Epidermal melanocyte (primary cell): ENCODE data around the gene TBCD.
"Not testable (repeated sequence)": the region's sequence is repeated elsewhere in the genome, so short reads cannot be mapped to it uniquely, and the experiment has no call there.

ENCODE experiments used
- DNase-seq: peaks from one replicate; pipeline ENCODE4 v3.0.0; 2011; ENCODE audit warnings: low spot score; ENCODE audit not compliant: insufficient read length

The TBCD gene

DNA sequence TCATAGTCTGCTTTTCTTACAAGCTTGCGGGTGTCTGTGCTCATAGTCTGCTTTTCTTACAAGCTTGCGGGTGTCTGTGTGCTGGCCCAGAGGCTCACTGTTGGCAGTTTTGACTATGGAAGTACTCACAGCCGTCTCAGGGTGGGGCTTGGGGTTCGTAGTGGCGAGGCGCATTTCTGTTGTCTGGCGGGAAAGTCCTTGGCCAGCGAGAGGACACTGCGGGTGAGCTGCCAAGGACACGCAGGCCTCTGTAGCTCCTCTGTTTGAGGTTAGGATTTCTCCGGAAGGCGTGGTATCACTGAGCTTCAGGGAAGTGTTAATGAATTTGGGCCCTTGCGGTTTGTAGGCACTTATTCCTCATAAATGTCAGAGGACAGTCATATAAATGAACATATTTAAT lies 13.5 kb downstream of the TBCD start:
- DNase-seq: no peak

DNA sequence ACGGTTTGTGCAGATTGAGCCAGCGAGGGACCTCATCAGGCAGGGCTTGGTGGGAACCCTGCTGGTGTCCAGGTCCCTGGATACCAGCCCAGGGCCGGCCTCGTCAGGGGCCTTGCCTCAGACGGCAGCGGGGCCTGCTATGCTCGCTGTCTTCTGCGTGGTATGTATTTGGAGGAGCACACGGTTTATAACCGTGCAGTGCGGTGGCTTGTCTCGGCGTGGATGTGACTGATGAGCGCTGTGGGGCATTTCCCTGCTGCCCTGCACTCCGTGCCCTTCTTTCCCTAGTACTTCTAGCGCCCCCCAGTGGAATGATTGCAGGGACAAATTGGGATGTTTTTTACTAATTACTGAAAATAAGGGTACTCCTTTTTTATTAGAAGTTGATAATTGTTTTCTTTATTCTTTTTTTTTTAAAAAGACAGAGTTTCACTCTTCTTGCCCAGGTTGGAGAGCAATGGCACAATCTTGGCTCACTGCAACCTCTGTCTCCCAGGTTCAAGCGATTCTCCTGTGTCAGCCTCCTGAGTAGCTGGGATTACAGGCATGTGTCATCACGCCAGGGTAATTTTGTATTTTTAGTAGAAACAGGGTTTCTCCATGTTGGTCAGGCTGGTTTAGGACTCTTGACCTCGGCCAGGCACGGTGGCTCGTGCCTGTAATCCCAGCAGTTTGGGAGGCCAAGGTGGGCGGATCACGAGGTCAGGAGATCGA lies 15.3 kb downstream of the TBCD start:
- peak; percentile 54 for DNase-seq

- DNase-seq: no peak
Observed at GRCh38 chr17:82769041-82769440, 17.2 kb downstream of the TBCD start.

GRCh38 chr17:82772026-82772425 lies 20.2 kb downstream of the TBCD start:
- DNase-seq: no peak

DNA sequence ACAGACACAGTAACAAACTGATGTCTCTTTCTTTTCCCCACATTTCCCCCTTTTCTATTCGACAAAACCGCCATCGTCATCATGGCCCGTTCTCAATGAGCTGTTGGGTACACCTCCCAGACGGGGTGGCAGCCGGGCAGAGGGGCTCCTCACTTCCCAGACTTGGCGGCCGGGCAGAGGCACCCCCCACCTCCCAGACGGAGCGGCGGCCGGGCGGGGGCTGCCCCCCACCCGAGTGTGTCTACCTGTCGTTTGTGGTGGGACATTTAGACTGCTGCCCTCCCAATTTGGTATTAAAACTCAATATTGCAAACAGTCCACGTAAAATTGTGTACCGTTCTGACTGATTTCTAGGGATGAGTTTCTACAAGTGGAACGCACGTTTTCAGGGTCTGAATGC lies 22.6 kb downstream of the TBCD start:
- DNase-seq: not testable (repeated sequence)

DNA sequence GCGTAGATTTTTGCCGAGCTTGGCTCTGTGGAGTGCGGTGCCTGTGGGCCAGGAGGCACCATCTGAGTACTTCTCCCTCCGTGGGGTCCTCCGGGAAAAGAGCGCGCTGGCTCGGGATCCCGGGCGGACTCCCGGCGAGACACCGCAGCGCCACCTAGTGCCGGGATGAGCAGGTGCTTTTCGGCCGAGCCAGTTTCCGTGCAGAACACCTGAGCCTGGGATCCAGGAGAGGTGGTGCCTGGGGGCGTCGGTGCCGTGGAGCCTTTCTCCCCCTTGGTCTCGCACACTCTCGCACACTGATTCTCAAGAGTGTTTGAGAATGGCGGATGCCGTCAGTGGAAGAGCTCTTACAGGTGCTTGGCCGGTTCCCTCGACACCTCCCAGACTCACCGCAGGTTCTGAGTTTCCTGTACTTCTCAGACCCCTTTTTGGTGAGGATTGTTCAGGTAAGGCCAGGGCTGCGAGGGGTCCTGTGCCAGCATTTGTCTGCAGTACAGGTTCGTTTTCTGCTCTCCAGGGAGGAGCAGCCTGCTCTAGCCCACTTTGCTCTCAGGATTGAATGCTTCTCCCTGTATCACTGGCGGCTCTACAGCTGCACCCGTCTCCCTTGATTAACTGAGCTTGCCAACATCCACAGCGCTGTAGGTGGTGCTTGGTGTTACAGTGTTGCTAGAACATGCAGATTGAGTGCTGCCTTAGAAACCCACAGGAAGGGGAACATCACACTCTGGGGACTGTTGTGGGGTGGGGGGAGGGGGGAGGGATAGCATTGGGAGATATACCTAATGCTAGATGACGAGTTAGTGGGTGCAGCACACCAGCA lies 23.3 kb downstream of the TBCD start:
- DNase-seq: peak; percentile 79

GRCh38 chr17:82776454-82776853 lies 24.6 kb downstream of the TBCD start:
- DNase-seq: no peak

DNA sequence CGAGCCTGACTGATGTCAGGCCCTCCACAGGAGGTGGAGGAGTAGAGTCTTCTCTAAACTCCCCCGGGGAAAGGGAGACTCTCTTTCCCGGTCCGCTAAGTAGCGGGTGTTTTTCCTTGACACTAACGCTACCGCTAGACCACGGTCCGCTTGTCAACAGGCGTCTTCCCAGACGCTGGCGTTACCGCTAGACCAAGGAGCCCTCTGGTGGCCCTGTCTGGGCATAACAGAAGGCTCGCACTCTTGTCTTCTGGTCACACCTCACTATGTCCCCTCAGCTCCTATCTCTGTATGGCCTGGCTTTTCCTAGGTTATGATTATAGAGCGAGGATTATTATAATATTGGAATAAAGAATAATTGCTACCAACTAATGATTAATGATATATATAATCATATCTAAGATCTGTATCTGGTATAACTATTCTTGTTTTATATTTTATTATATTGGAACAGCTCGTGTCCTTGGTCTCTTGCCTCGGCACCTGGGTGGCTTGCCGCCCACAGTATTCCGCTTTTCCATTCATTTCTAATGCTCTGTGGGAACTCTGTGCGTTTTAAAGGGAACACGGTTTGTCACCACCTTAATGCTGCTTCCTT lies 26.0 kb downstream of the TBCD start:
- DNase-seq: not testable (repeated sequence)

GRCh38 chr17:82779541-82779940 lies 27.7 kb downstream of the TBCD start:
- no peak for DNase-seq

DNA sequence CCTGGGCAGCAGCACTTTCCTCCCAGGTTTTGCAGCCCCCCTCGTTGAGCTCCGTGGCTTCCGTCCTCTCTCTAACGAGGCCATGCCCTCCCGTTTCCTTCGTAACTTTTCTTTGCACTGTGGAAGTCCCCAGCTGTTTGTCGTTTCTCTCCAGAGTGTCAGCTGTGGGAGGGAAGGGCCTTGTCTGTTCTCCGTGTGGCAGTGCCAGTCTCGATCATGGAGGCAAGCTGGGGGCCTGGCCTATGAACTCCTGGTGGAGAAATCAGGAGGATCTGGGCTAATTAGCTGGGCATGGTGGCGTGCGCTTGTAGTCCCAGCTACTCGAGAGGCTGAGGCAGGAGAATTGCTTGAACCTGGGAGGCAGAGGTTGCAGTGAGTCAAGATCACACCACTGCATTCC lies 28.3 kb downstream of the TBCD start:
- no peak for DNase-seq

- DNase-seq: no peak
Observed at GRCh38 chr17:82780971-82781893, 29.4 kb downstream of the TBCD start.

GRCh38 chr17:82781894-82782274 lies 30.0 kb downstream of the TBCD start:
- DNase-seq: peak; percentile 95

- DNase-seq: no peak
Observed at GRCh38 chr17:82782657-82783207, 30.9 kb downstream of the TBCD start.

- DNase-seq: no peak
Observed at GRCh38 chr17:82783498-82783897, 31.6 kb downstream of the TBCD start.

DNA sequence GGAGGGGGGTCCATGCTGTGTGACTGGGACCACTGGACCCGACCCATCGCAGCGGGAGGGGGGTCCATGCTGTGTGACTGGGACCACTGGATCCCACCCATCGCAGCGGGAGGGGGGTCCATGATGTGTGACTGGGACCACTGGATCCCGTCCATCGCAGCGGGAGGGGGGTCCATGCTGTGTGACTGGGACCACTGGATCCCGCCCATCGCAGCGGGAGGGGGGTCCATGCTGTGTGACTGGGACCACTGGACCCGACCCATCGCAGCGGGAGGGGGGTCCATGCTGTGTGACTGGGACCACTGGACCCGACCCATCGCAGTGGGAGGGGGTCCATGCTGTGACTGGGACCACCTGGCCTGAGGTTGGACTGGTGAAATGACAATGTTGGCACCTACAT lies 33.7 kb downstream of the TBCD start:
- not testable (repeated sequence) for DNase-seq

GRCh38 chr17:82786427-82786826 lies 34.6 kb downstream of the TBCD start:
- DNase-seq: no peak

DNA sequence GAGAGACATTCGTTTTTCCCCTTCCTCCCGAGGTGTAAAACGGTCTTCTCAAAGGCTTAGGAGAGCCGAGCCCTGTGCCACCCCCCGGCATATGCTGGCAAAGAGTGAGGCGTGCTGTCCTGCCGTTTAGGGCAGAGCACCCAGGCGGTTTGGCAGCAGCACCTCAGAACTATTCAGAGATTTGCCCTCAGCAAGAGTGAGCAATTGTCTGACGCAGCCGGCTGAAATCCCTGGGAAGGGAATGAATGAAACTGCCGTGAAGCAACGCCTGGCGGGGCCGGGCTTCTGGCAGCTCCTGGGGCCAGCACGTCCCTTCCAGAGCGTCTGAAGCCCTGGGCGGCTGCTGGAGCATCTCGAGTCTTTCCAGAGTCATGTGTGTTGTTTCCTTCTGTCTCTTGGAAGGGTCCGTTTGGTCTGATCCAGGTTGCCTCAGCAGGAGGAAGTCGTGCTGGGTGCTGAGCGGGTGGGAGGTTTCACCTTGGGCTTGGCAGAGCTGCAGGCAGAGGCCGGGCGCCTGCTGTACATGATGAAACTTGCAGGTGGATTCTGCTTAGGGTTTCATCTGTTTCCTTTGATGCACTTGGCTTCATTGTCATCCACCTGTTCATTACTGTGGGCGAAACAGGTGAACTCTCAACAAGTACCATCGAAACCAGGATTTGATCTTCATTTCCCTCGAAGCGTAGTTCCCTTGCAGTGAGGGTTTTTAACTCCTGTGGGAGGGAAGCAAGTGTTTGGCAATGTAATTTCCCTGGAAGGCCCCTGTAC lies 35.4 kb downstream of the TBCD start:
- no peak for DNase-seq

DNA sequence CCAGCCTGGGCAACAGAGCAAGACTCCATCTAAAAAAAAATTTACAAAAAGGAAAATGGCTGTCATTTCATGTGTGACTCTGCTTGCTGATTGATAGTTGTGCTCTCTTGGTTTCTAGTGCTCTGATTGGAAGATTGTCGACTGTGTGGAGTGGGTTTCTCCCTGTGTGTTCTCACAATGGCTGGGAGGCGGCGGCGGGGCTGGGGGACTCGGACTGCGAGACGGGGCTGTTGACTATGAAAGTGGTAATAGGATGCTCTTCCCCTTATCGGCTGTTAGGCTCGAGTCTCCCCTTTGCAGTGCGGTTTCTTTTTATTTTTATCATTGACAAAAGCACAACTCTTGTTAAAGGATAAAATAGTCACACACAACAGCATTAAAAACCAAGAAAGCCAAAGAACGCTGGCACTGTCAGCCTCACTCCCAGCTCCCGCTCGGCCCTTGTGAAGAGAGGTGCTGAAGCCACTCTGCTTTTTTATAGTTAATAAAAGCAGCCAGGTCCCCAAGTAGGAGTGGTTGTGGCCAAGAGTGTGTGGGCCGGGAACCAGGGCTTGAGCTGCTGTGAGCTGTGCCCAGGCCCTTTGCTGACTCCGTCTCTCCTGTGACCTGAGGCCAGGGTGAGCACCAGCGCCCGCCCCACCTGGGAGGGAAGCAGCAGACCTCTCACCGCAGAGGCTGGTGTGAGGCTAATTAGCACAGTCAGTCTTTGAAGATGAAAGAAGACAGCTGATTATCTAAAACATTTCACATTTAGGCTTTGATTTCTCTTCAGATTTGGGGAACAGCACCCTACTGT lies 36.5 kb downstream of the TBCD start:
- no peak for DNase-seq

DNA sequence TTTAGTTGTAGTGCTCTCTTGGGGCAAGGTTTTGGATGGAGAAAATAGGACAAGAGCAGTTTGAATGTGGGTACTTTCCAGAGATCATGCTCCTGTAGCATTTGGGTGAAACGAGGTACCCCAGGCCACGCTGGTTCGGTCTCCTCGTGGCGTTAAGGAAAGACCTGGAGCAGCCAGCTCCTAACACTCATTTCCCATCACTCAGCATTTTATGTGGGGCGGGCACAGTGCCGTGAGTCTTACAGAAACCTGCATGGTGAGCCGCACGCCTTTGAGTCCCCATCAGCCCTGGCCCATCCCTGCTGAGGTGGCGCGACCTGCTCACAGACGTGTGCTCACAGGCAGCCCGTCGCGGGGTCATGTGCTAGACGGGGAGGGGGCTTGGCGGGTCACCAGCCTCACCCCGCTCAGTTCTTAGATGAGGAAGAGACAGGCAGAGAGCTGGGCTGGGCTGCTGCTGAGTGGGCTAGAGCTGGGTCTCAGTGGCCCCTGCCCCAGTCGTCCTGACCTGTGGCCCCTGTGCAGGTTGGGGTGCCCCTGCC lies 37.3 kb downstream of the TBCD start:
- no peak for DNase-seq
